Myocyte (in vitro differentiated cells): ENCODE data around the gene PNMA8A. TPM values are rescaled to one million over a fixed set of nuclear protein-coding genes. Genes with fewer than 3 reads are reported as not detected.

Experiments used
- DNase-seq: peaks from one replicate; pipeline ENCODE4 v3.0.0-alpha.2; 2012; ENCODE audit warnings: low read depth
- total RNA-seq: library from RNA; depleted of rRNA; stranded (reverse); fragments of >200 nt; gene quantifications from 2 replicates; pipeline ENCODE4 v1.2.3, GENCODE V29; 2014

The PNMA8A gene
- total RNA-seq, 1 donor from 2014 or later: 89.0 TPM

DNA sequence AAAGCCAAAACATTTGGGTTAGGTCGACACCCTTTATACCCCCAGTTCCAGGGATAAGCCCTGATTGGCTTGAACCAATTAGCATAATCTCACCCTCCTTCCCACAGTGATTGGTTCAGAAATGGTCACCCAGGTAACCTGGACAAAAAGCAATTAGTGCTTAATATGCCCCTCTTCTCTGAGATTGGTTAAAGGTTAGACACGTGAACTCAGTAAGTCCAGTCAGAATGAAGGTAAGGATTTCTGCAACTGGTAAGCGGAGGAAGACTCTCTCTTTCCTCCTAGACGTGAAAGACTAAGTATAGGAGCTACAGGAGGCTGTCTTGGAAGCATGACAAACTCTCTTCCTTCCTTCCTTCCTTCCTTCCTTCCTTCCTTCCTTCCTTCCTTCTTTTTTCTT, 41.4 kb downstream of the PNMA8A start:
- DNase-seq: no peak

DNA sequence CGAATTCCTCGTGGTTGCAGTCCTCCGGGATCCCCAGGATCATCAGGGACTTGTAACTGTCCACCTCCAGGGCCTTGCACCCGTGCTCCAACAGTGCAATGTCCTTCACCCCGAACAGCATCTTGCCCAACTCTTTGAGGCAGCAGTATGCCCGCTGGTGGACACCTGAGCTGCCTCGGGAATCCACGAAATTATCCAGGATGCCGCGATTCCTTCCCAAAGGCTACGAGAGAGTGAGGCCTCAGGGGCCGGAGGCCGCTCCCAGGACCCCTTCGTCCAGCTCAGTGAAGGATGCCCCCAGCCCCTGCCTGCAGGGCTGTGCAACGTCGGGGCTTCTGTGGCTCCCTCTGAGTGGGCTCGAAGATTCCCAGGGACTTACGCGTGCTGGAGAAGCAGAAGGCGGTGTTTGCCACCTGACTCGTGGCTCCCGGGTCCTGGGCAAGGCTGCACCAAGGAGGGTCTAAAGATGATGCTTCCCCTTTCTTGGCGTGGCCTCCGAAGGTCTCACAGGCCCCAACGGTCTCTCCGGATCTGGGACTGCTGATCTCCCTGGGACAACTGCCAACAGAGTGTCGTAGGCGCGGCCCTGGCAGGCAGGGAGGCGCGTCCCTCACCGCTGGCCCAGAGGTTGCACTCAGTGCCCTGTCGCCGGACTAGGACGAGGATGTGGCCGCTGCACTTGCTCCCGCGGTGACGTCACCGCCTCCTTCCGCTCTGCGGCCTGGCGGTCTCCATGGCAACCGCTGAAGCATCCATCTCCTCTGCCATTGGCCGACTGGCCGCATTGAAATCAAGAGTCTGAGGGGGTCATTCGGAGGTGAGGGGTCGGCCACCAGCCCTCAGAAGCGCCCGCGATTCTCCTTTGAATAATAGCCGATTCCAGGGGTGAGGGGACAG, 42.9 kb downstream of the PNMA8A start, which contains the start of gene PNMA8C:
PNMA8C (minus strand) TSS at position 698 of the 897 bp plus-strand sequence; CDS start at position 121, 577 bp downstream.
- DNase-seq: peak; percentile 43

DNA sequence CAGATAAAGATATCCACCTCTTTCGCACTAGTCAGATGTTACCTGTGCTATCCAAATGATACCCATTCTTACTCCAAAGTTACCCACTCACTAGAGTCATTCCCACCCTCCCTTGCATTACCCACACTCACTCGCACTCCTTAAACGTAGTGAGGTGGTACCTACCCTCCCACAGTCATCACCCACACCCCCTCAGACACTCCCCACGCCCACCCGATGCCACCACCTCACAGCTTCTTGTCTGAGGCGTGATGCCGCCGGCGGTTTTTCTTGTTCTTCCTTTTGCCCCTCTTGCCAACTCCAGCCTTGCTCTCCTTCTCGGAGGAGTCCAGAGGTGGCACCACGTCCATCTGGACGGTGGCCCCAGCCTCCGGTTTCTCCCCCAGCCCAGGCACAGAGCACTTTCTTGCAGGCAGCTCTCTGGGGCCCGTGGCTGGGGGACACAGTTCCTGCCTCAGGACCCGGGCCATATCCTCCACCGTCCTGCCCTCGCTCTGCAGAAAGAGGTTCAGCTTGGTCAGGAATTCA, 43.8 kb downstream of the PNMA8A start:
- no peak for DNase-seq

DNA sequence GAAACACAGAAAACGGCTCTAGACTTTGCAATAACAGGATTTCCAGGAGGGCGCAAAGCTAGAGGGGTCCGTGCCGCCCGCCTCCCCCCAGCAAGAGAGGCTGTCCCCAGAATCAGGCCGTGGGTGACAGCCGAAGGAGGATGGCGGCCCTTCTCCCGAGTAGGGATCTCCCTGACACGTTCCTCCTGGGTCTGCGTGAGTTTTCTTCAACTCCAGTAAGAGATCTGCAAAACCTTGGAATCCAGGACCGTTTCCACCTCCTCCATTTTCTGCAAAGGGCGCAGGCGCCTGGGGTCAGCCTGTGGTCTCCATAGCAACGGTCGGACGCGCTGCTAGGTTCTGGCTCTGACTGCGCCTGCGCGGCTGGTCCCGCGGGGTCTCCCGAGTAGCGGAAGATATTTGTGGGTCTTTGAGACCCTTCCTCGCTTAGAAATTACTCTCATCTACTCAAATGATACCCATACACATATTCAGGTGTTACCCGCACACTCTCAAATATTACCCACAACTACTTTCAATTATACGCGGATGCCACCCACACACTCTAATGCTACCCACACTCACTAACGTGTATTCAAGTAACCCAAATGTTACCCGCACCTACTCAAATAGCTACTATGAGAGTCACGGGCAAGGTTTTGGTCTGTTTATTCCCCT, 44.7 kb downstream of the PNMA8A start:
- peak; percentile 79 for DNase-seq

DNA sequence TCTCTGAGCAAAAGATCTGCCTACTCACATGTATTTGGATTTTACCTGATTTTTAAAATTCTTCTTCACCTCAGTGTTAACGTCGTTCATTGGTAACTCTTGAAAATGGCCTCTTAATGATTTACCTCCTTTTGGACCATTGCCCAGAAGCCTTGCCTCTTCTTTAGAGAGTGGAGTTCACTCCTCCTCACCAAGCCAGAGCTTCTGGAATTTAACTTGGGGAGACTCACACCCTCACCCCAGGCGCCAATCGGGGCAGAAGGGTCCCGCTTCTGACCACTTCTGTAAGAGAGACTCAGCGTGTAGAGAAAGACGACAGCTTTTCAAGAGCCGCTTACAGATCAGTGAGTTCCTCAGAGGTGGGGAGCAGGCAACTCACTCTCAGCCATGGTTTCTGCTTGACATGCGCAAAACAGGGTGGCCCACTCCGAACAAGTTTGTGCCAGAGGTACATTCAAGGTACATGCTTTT, 45.3 kb downstream of the PNMA8A start:
- DNase-seq: no peak

DNA sequence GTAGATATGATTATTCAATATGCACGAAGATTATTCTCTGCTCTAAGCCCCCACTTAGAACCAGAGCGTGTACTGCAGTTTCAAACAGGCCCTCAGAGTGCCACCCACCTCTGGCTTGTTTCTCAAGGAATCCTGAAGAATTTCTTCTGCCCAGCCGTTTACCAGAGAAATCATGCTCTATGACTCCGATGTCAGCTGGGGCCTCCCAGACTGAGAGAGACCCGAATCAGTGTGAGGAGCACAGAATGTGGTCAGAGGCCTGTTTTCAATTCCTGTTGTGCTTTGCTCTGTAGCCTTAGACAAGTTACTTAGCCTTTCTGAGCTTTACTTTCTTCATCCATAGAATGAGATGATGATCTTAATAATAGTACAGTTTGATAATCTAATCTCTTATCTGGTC, 48.2 kb downstream of the PNMA8A start:
- no peak for DNase-seq

DNA sequence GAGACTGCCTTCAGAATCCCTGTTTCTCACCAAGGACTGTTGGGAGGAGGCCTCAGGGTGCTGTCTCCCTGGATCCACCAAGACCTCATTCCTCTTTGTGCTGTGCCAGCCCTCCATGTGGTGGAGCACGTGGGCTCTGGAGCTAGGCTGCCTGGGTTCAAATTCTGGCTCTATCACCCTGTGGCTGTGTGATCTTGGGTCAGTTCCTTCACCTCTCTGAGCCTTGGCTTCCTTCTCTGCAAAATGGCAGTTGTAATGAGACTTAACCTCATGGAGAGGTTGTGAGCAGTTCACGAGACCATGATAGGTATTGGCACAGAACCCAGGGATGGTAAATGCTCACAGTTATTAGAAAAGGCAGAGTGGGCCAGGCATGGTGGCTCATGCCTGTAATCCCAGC, 49.0 kb downstream of the PNMA8A start:
- DNase-seq: no peak

DNA sequence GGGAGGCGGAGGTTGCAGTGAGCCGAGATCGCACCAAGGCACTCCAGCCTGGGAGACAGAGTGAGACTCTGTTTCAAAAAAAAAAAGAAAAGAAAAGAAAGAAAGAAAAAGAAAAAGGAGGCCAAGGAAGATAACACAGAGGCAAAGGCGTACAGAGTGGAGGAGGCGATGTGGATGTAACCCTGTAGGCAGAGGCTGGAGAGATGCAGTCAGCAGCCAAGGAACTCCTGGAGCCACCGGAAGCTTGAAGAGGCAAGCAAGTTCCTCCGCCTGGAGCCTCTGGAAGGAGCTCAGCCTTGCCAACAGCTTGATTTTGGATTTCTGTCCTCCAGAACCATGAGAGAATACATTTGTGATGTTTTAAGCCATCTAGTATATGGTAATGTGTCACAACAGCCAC, 51.3 kb downstream of the PNMA8A start:
- no peak for DNase-seq

Other genes starting within 250 kb of the PNMA8A start
- gene IGFL1, start 241.8 kb downstream of the PNMA8A start, total RNA-seq: not detected in 2 replicates
- gene HIF3A, start 174.5 kb downstream of the PNMA8A start, total RNA-seq: not detected in 2 replicates
- gene PPP5C, start 124.5 kb downstream of the PNMA8A start, total RNA-seq: 48.7 and 71.6 TPM in 2 replicates
- 18.0 and 19.7 TPM in 2 replicates for gene CCDC8, start 58.0 kb downstream of the PNMA8A start, total RNA-seq
- gene PNMA8C, start 42.6 kb downstream of the PNMA8A start, total RNA-seq: 0.05 and 0.10 TPM in 2 replicates
- 0.03 and 0.16 TPM in 2 replicates for gene PNMA8B, start 24.3 kb upstream of the PNMA8A start, total RNA-seq
- gene CALM3, start 129.8 kb upstream of the PNMA8A start, total RNA-seq: 85.6 and 87.7 TPM in 2 replicates
- gene PTGIR, start 153.5 kb upstream of the PNMA8A start, total RNA-seq: 0.24 TPM in 1 of 2 replicates, not detected in the other
- not detected in 2 replicates for gene GNG8, start 164.6 kb upstream of the PNMA8A start, total RNA-seq
- gene DACT3, start 189.6 kb upstream of the PNMA8A start, total RNA-seq: 3.9 and 5.9 TPM in 2 replicates
- 5.2 and 10.6 TPM in 2 replicates for gene PRKD2, start 245.6 kb upstream of the PNMA8A start, total RNA-seq